ENCODE results near the gene TNFRSF25.
"Not testable (repeated sequence)": the region's sequence is repeated elsewhere in the genome, so short reads cannot be mapped to it uniquely, and the experiment has no call there.

TNFRSF25 gene

DNA sequence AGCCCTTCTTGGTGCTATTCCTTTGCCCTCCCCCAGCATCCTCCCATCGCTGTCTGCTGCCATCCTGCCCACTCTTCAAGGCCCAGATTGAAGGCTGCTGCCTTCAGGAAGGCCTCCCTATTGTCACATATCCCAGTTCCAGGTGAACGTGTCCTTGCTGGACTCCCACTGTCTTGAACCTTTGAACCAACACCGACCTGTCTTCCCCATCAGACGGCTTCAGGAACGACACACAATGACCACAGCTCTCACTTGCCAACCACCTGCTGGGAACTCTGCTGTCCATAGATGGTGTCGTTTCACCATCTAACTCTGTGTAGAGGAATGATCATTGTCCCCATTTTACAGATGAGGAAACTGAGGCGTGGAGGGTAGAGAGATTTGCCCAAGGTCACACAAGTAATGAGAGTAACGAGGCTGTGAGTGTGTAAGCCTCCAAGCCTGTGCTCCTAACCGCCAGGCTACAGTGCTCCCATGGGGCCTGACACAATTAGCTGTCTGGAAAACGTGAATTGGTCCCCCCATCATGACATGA lies 35.4 kb upstream of the TNFRSF25 start:
- no peak for DNase-seq

DNA sequence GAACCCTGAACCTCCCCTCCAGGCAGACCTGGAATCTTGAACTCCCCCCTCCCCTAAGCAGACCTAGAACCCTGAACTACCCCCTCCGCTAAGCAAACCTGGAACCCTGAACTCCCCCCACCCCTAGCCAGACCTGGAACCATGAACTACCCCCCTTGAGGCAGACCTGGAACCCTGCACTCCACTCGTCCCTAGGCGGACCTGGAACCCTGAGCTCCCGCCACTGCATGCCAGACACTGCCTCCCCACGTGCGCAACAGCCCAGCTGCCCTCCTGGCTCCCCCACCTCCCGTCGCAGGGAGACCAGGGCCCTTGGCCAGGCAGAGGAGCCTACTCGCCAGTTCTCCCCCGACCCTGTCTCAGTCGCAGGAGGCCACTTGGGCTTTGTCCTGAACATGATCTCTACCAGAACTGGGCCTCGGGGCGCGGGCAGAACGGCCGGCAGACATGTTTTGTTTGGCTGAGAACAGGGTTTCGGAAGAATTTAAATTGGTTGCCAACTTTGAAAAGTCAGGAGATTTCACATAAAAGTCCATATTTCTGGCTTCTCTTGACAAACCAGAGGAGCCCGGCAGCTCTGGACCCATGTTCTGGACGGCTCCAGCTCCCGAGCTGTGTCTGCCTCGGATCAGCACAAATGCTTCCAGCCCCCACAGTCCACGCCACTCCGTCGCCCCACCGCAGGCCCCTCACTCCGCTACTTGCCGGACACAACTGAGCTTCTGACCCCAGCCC lies 34.7 kb upstream of the TNFRSF25 start:
- no peak for DNase-seq

DNA sequence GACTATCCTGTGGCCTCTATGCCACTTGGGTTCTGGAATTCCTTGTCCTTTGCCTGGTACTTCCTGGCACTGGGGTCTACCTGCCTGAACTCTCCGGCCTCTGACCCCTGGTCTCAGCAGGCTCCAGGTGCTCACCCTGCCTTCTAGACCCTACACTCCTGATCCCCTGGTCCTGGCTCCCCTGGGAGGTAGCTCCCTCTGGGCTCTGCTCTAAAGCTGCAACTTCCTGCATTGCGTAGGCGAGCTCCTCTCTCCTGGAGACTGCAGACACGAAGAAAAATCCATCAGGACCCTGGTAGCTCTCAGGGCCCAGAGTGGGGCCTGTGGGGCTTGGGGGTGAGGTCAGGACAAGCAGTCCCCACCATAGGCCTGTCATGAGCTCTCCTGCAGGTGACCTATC lies 33.3 kb upstream of the TNFRSF25 start:
- no peak for DNase-seq

DNA sequence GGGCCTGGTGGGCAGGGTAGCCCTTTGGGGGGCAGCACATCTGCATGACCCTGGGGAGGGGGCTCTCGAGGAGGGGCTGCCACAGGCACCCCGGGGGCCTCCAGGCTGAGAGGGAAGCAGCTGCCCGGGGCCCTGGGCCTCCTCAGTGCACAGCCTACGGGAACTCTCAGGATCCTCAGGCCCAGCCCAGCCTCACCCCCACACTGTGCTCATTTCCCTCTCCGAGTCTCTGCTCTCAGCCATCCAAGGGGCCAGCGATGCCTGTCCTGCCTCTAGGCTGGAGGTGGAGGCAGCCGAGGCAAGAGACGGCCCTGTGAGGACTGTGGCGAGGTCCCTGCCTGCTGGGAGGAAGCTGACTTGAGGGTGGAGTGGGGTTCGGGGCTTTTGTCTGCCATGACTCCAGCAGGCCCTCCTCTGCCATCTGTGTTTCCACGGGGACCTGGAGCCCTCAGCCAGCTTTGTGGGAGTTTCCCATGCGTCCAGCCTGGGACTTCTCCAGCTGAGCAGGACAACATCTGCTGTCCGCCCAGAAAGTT lies 32.7 kb upstream of the TNFRSF25 start:
- no peak for DNase-seq

DNA sequence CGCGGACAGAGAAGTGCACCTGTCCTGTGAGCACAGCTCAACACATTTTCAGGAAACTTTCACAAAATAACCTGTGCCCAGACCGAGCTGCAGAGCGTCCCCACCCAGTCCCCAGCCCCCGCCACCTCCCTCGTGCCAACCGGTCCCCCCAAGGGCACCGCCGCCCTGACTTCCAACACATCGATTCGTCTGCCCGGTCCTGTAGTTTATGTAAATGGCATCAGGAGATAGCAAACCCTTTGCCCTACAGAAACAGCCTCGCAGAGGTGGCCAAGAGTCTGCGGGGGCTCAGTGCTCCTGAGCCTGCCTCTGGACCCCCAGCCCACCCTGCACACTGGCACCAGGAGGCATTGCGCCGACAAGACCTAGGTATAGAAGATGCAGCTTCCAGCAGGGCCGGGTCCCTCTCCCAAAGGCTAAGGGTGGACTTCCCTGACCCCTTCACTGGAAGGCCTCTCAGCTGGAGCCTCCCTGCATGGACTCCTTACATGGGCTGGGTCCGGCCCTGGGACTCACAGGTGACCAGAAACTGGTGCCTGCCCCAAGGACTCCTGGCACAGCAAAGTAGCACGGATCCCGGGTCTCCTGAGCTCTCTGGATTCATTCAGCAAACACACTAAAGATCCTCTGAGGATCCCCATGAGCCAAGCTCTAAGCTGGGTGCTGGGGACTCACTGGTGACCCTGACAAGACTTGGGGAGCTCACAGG lies 32.0 kb upstream of the TNFRSF25 start:
- DNase-seq, result no peak

DNA sequence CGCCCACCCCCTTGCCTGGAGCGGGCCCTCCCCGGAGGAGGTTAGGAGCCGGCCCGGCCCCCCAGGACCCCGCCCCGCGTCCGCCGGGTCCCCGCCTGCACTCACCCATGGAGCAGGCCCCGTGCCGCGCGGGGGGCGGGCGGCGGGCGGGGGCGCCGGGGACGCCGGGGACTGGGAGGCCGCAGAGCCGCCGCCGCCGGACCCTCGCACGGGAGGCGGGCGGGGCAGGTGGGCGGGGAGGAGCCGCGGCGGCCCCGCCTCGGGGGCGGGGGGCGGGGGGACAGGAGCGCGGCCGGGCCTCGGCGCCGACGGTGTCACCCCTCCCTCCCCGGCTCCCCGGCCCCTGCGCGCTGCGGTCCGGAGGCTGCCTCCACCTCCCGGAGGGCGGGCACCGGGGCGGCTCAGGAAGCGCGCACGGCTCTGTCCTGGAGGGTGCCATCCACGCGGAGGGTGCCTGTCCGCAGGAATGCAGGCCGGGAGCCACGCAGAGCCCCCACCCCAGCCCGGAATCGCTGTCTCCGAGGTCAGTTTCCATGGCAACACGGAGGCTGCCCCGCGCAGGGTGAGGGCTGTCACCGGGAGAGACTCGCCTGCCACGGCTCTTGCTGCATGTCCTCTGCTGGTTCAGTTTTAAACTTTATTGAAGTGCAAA lies 31.4 kb upstream of the TNFRSF25 start:
- DNase-seq, result no peak

DNA sequence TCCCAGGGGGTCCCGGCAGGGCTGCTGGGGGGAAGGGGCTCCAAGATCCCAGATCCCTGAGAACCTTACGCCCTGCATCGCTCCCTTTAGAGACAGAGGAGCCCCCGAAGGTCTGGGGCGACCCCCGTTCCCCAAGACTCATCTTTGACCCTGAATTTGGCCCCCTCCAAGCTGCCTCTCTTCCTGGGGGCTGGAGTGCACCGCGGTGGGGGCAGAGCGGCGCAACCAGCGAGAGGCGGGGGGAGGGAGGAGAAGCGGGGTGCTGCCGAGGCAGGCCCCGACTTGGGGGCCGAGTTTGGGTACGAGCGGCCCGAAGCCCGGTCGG lies 30.9 kb upstream of the TNFRSF25 start:
- DNase-seq, result no peak

DNA sequence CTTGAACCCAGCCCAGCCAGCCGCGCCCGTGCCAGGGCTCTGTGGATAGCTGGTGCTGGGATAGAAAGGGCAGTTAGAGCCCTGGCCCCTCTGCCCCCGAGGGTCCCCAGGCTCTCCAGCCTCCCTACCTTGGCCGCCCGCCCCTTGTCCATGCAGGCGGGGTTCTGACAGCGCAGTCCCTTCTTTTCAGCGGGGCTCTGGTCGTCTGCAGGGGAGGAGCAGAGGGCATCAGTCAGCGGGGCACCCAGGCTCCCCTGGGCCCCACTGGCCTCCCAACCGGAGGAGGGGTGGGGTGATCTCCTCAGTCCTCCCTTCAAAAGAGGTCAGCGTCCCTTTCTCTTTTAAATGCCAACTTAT lies 30.4 kb upstream of the TNFRSF25 start:
- DNase-seq, result no peak

DNA sequence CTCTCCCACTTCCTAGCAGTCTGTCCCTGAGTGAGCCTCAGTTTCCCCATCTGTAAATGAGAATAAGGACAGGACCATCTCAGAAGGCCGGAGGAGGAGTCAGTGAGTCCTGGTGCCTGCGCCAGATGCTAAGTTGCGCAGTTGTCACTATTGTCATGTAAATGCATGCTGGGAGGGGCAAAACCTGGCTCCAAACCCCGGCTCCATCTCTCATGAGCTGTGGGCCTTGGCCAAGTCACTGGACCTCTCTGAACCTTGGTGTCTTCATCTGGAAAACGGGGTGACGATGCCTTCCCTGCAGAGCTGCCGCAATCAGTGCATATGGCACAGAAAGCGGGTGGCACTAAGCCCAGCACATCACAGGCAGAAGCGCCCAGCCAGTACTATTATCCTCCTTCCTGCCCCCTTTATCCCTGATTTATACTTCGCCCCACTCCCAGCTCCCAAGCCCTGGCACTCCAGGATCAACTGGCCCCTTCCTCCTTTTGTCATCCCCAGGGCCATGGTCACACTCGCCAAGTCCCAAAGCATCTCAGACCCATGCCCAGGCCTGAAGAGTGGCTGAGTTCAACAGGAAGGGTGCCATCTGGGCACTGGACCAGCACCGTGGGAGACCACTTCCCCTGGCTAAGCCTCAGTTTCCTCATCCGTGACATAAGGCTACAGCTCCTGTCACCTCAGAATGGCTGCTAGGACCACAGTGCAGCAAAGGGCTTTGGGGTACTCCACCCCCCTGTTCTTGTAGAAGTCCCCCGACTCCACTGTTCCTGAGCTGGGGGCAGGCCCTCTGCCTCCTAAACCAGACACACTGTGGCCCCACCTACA lies 29.8 kb upstream of the TNFRSF25 start:
- DNase-seq, result no peak

DNA sequence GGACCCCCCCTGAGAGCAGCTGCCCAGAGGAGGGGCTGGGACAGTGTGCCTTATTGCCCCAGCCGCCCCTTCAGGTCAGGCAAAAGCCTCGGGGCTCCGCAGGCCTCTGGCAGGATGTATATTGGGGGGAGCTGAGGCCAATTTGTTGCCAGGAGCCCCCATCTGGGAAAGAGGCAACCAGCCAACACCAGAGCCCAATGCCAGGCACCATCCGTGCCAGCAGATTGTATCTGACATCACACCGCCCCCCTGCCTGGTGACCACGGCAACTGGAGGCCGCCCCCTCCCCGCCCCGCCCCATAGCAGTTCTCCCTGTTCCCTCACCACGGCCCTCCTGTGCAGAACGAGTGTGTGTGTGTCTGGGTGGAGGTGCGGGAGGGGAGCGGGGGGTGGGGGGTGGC lies 29.1 kb upstream of the TNFRSF25 start:
- no peak for DNase-seq

DNA sequence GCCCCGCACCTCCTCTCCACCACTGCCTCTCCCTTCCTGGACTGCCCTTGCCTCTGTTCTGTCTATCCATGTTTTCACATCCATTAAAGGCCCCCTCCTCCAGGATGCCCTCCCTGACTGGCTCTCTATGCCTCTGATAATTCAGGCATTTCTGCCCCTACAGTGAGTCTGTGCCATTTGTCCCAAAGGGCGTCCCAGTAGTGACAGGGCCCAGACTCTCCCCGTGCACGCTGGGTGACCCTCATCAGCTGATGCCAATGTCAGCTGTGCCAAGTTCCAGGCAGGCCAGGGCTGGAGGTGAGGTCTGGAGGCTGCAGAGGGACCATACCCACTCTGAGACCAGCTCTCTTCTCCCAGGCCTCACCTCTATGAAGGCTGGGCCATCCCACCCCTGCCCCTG lies 28.7 kb upstream of the TNFRSF25 start:
- no peak for DNase-seq

DNA sequence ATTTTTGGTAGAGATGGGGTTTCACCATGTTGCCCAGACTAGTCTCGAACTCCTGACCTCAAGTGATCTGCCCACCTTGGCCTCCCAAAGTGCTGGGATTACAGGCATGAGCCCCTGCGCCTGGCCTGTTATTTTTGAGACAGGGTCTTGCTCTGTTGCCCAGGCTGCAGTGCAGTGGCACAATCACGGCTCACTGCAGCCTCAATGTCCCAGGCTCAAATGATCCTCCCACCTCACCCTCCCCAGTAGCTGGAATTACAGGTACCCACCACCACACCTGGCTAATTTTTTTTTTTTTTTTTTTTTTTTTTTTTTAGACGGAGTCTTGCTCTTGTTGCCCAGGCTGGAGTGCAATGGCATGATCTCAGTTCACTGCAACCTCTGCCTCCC lies 27.9 kb upstream of the TNFRSF25 start:
- DNase-seq, result not testable (repeated sequence)

DNA sequence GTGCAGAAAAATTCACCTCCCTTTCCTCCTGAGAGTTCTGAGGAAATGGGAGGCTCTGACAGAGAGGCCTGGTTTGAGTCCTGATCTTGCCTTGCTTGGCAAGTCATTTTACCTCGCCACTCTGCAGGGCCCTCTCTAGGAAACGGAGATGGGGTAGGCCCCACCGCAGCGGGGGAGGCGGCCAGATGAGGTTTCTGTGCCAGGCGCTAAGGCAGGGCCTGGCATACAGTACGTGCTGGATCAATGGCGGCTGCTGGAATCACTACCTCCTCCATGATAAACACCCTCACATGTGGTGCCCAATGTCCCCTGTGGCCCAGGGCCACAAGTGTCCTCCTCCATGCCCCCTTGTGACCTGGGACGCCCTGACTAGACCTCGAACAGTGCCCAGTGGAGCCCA lies 26.0 kb upstream of the TNFRSF25 start:
- DNase-seq, result no peak

DNA sequence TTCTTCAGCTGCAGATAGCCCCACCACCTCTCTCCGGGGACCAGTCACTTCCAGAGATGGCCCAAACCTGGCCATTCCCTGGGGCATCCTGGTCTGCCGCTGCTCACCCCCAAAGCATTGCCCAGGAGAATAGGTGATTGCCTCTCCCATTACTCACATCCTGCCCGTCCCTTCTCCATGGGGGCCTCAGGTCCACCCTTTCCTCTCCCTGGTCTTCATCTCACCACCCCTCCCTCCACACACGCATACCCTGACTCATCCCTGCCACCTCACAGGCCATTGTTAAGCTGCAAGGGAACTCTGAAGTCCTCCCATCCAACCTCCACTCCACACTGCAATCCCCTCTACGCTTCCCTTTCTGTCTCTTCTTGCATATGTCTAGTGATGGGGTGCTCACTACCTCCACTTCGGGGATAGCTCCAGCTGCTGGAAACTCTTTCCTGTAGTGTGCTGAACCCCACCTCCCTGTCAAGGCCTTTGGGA lies 25.5 kb upstream of the TNFRSF25 start, which contains the start of gene PLEKHG5:
PLEKHG5 (minus strand) TSS at position 188 of the 483 bp plus-strand sequence. CDS start 14,096 bp downstream, outside the sequence.
- DNase-seq, result no peak

DNA sequence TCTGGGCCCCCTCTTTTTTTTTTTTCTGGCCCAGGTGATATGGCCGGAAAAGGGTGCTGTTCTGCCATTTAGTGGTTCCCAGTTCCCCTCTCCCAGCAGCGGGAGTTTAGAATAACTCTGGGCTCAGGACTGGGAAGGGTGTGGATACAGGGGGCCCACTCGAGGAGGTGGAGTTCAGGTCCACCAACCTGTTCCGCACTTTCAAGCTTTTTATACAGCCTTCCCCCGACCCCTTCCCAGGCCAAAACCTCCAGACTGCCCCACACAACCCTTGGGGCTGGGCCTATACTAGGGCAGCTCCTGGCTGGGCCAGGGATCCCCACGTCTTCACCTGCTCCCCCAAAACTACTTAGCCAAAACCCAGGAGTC lies 25.1 kb upstream of the TNFRSF25 start:
- DNase-seq, result no peak

DNA sequence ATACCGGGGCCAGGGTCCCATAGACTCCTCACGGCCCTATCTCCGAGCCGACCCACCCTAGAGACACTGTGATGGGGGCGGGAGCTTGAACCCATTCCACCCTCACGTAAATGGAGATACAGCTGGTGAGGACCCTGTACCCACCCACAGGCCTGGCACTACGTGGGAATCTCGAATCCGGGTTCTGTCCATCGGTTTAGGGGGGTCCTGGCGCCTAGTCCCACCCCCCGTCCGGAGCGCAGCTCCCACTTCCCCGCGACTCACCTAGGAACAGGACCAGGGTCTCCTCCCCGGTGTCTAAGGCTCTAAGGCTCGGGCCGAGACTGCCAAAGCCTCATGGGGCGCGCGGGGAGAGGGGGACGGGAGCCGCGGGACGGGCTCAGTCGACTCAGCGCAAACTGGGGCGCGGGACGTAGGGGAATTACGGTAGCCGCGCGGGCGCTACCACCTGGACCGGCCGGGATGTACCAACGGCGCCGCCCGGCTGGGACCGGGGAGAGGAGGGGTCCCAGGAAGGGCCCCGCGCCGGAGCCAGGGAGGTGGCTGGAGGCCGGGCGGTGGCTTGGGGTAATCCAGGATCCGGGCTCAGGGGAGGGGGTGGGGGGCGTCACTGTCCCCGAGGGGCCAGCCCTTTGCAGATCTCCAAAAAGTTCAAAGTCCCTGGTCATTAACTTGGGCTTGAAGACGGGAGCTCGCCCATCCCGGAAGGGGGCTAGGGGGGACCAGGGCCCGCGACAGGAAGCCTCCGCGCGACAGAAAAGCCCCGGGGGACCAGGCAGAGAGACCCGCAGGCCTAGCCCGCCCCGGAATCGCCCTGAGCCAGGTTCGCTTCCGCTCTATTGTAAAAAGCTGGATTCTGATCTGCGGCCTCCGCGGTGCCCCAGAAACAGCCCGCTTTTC lies 24.5 kb upstream of the TNFRSF25 start:
- no peak for DNase-seq

DNA sequence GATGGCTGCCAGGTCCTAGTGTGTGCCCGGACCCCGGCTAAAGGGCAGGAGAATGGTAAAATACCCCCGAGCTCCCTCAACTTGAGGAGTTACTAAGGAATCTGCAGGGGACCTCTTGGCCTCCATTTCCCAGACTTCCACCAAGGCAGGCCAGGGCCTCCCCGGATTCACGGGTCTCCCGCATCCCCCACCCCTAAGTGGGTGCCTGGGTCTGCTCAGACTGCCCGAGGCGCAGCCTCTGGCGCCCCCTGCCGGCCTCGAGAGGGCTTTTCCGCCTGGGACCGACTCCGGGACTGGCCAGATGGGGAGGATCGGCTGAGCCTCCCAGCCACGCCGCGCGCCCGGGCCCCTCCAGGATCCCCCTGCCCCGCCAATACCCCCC lies 23.8 kb upstream of the TNFRSF25 start:
- DNase-seq, result no peak

DNA sequence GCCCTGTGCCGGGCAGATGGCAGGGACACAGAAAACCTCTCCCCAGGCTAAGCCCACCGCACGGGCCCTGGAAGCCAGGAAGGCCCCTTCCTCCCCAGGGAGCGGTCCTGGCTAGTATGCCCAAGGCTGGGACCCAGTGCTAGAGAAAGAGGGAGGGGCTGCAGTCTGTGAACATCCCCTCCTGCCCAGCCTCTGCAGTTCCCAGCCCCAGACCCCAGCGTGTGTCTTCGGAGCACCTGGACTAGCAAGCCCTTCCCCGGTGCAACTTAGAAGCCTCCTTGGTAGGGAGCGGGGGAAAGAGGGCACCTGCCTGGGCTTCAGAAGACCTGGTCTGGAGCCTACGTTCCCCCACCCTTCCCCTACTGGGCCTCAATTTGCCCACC lies 23.4 kb upstream of the TNFRSF25 start:
- no peak for DNase-seq

DNA sequence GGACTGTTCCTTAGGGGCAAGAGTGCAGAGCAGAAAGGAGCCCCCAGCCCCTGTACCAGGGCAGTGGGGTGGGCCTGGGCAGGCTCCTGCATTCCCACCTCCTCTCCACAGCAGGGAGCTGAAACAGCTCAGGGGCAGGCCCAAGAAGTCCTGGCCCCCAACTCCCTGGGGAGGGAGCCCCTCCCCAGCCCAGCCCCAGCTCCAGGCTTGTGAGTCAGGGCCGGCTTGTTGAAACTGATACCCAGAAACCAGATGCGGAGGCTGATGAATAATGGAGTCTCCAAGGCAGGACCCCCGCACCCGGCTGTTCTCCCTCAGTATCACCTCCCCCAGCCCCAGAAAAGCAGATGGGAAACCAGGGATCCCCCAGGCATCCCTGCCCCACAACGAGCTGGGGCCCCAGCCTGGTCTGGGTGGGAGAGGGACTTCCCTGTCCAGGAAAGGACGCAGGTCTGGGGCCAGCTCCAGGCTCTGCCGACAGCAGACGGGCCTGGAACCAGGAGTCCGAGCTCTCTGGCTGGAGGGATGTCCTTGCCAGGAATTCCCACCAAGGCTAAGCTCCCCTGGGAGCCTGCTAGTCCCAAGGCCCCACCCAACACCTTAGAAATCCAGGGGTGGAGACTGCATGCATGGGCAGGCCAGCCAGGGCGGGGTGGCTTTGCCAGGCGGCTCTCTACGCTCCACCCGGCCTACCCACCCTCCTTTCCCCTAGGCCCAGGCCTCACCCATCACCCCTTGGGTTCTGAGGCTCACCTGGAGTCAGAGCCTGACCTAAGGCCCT lies 22.8 kb upstream of the TNFRSF25 start:
- DNase-seq, result no peak

DNA sequence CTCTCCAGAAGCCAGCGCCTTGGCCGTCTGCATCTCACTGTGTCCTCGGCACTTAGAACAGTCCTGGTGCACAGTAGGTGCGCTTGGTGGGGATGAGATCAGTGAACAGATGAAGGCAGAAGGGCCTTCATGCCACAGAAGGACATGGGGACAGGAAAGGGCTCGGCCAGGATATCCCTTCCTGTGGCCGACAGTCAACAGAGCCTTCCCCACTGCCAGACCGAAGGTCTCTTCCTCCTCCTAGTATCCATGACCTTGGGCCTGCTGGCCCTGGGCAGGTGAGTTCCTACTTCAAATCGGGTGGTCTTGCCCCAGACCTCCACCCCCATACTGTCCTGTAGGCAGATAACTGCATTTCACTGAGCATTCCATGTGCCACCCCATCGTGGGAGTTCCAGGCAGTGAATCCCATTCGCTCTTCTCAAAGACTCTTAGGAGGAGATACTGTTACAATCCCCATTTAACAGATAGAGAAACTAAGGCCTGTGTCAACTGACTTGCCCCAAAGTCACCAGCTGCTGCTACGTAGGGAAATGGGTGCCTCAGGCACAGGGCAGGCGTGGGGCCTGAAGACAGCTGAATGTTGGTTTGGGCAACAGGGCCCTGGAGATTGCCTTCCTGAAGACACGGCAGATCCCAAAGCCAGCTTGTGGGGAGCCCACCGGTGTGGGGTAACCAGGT lies 22.0 kb upstream of the TNFRSF25 start:
- DNase-seq, result no peak
